ENCODE results near the gene AGK.

Gene AGK

DNA sequence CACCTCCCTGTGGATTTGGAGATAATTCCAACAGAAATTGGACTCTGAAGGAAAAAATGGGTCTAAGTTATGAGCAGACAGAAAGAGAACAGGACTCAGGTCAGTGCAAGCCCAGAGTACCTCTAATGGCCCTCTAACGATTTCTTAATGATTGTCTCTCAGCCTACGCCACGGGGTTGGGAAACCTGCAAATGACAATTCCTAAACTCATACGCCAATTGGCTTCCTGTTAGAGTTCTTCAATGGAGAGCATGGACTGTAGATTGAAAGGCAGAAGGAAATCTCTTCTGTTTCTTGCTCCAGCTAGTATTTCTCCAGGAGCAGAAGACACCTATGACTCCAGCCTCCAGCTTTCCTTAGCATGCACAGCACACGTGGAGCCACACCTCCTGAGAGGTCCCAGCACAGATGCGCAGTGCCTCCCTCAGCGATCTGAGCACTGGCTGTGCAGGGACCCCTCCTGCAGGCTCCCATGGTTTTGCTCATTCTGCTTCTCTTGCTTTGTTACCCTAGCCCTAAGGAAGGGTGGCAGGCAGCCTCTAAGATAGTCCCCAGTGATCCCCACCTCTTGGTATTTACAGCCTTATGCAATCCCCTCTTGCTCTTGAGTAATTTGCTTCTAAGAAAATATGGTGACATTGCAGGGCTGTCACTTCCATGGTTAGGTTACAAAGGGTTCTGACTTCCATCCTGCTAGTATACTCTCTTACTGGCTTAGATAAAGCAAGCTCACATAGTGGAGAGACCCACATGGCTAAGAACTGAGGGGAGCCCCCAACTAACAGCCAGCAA, 120.7 kb downstream of the AGK start:
- H3K9me2 ChIP-seq (replicated peaks; ENCODE audit: insufficient read depth, low read length) = no peaks in the 10 kb centered on the region
- H3K36me3 ChIP-seq (ENCODE audit: low read length) = no peaks in the 10 kb centered on the region
- no peak overlapping the region for H2AFZ ChIP-seq (ENCODE audit: low read depth, low read length, severe bottlenecking)
- no peak overlapping the region for H3K4me2 ChIP-seq (ENCODE audit: low read depth, low read length, poor library complexity, severe bottlenecking)
- no peaks in the 10 kb centered on the region for H3K27me3 ChIP-seq (ENCODE audit: low read length)
- H4K20me1 ChIP-seq (ENCODE audit: low read depth, low read length) = no peaks in the 10 kb centered on the region
- H3K27ac ChIP-seq (ENCODE audit: low read depth, low read length) = no peak overlapping the region
- H3K4me3 ChIP-seq (ENCODE audit: insufficient read depth, low read length, poor library complexity, severe bottlenecking) = no peak overlapping the region
- H3F3A ChIP-seq (ENCODE audit: insufficient read depth) = no peaks in the 10 kb centered on the region
- H3K79me2 ChIP-seq (ENCODE audit: insufficient read depth, low read length) = no peaks in the 10 kb centered on the region
- H3K9me3 ChIP-seq (ENCODE audit: insufficient read depth, low read length) = no peaks in the 10 kb centered on the region
- H3K9ac ChIP-seq (ENCODE audit: low read length) = no peak overlapping the region
- no peak for TF ChIP-seq EZH2phosphoT487 (conservative IDR thresholded peaks at IDR 0.05; ENCODE audit: low read length)
- TF ChIP-seq, protein P1, sequence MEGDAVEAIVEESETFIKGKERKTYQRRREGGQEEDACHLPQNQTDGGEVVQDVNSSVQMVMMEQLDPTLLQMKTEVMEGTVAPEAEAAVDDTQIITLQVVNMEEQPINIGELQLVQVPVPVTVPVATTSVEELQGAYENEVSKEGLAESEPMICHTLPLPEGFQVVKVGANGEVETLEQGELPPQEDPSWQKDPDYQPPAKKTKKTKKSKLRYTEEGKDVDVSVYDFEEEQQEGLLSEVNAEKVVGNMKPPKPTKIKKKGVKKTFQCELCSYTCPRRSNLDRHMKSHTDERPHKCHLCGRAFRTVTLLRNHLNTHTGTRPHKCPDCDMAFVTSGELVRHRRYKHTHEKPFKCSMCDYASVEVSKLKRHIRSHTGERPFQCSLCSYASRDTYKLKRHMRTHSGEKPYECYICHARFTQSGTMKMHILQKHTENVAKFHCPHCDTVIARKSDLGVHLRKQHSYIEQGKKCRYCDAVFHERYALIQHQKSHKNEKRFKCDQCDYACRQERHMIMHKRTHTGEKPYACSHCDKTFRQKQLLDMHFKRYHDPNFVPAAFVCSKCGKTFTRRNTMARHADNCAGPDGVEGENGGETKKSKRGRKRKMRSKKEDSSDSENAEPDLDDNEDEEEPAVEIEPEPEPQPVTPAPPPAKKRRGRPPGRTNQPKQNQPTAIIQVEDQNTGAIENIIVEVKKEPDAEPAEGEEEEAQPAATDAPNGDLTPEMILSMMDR (IDR thresholded peaks at IDR 0.05; ENCODE audit: insufficient read depth, low read length, poor library complexity, severe bottlenecking) = no peak

GRCh38 chr7:141673346-141673745, 122.1 kb downstream of the AGK start:
- no peak overlapping the region for H2AFZ ChIP-seq (ENCODE audit: low read depth, low read length, severe bottlenecking)
- H3K9me2 ChIP-seq (replicated peaks; ENCODE audit: insufficient read depth, low read length) = no peaks in the 10 kb centered on the region
- no peaks in the 10 kb centered on the region for H3K79me2 ChIP-seq (ENCODE audit: insufficient read depth, low read length)
- no peak overlapping the region for H3K9ac ChIP-seq (ENCODE audit: low read length)
- H3K9me3 ChIP-seq (ENCODE audit: insufficient read depth, low read length) = no peaks in the 10 kb centered on the region
- no peaks in the 10 kb centered on the region for H3F3A ChIP-seq (ENCODE audit: insufficient read depth)
- no peaks in the 10 kb centered on the region for H3K36me3 ChIP-seq (ENCODE audit: low read length)
- no peak overlapping the region for H3K4me2 ChIP-seq (ENCODE audit: low read depth, low read length, poor library complexity, severe bottlenecking)
- no peak overlapping the region for H3K27ac ChIP-seq (ENCODE audit: low read depth, low read length)
- TF ChIP-seq, protein P1 (IDR thresholded peaks at IDR 0.05; ENCODE audit: insufficient read depth, low read length, poor library complexity, severe bottlenecking) = no peak
- no peak for TF ChIP-seq EZH2phosphoT487 (conservative IDR thresholded peaks at IDR 0.05; ENCODE audit: low read length)
- no peaks in the 10 kb centered on the region for H3K27me3 ChIP-seq (ENCODE audit: low read length)
- H3K4me3 ChIP-seq (ENCODE audit: insufficient read depth, low read length, poor library complexity, severe bottlenecking) = no peak overlapping the region
- H4K20me1 ChIP-seq (ENCODE audit: low read depth, low read length) = no peaks in the 10 kb centered on the region

GRCh38 chr7:141674171-141674671, 123.0 kb downstream of the AGK start:
- H4K20me1 ChIP-seq (ENCODE audit: low read depth, low read length) = no peaks in the 10 kb centered on the region
- no peak overlapping the region for H3K4me2 ChIP-seq (ENCODE audit: low read depth, low read length, poor library complexity, severe bottlenecking)
- H3K9ac ChIP-seq (ENCODE audit: low read length) = no peak overlapping the region
- no peak overlapping the region for H2AFZ ChIP-seq (ENCODE audit: low read depth, low read length, severe bottlenecking)
- H3K79me2 ChIP-seq (ENCODE audit: insufficient read depth, low read length) = no peaks in the 10 kb centered on the region
- no peaks in the 10 kb centered on the region for H3K36me3 ChIP-seq (ENCODE audit: low read length)
- H3K27me3 ChIP-seq (ENCODE audit: low read length) = no peaks in the 10 kb centered on the region
- TF ChIP-seq EZH2phosphoT487 (conservative IDR thresholded peaks at IDR 0.05; ENCODE audit: low read length) = no peak
- TF ChIP-seq, protein P1 (IDR thresholded peaks at IDR 0.05; ENCODE audit: insufficient read depth, low read length, poor library complexity, severe bottlenecking) = no peak
- H3K27ac ChIP-seq (ENCODE audit: low read depth, low read length) = no peak overlapping the region
- H3K9me3 ChIP-seq (ENCODE audit: insufficient read depth, low read length) = no peaks in the 10 kb centered on the region
- H3K9me2 ChIP-seq (replicated peaks; ENCODE audit: insufficient read depth, low read length) = no peaks in the 10 kb centered on the region
- no peak overlapping the region for H3K4me3 ChIP-seq (ENCODE audit: insufficient read depth, low read length, poor library complexity, severe bottlenecking)
- no peaks in the 10 kb centered on the region for H3F3A ChIP-seq (ENCODE audit: insufficient read depth)

Data from SU-DHL-6 (cell line).